ENCODE results near the gene RASIP1. TPM values are rescaled to one million over a fixed set of nuclear protein-coding genes. Genes with fewer than 3 reads are reported as not detected.
"Not testable (repeated sequence)": the region's sequence is repeated elsewhere in the genome, so short reads cannot be mapped to it uniquely, and the experiment has no call there.

Gene RASIP1
- total and polyA plus RNA-seq, 2 experiments from 2014 or later = 1.5 to 5.5 TPM

DNA sequence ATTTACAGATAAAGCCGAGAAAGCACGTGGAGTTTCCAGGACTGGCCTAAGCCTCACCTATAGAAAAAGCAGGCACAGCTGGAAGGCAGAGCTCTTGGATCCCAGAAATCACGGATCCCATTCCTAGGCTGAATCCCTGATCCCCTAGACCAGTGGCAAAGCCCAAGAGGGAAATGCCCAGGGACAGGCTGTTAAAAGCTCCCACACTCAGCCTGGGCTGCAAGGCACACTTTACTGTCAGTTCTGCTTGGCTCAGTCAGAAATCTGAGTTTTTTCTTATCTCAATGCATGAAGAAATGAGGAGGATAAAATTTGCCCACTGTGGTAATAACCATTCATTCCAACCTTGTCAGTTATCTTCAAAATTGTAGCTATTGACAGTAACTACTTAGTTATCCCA, 52.6 kb downstream of the RASIP1 start:
- TF ChIP-seq, protein P1, sequence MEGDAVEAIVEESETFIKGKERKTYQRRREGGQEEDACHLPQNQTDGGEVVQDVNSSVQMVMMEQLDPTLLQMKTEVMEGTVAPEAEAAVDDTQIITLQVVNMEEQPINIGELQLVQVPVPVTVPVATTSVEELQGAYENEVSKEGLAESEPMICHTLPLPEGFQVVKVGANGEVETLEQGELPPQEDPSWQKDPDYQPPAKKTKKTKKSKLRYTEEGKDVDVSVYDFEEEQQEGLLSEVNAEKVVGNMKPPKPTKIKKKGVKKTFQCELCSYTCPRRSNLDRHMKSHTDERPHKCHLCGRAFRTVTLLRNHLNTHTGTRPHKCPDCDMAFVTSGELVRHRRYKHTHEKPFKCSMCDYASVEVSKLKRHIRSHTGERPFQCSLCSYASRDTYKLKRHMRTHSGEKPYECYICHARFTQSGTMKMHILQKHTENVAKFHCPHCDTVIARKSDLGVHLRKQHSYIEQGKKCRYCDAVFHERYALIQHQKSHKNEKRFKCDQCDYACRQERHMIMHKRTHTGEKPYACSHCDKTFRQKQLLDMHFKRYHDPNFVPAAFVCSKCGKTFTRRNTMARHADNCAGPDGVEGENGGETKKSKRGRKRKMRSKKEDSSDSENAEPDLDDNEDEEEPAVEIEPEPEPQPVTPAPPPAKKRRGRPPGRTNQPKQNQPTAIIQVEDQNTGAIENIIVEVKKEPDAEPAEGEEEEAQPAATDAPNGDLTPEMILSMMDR (IDR thresholded peaks at IDR 0.05; ENCODE audit: low read depth, low read length) = no peak
- Histone ChIP-seq H3K27me3 (no peaks in the 10 kb centered on the region), H3K4me3 (no peak overlapping the region), H3K27ac (no peak overlapping the region), H3K36me3 (no peaks in the 10 kb centered on the region), H3K9me3 (ENCODE audit: low read depth) (no peaks in the 10 kb centered on the region), H3K4me1 (ENCODE audit: low read depth) (no peaks in the 10 kb centered on the region)
- DNase-seq (ENCODE audit: low read depth in 1 of 2, low spot score in 1 of 2) = no peak

DNA sequence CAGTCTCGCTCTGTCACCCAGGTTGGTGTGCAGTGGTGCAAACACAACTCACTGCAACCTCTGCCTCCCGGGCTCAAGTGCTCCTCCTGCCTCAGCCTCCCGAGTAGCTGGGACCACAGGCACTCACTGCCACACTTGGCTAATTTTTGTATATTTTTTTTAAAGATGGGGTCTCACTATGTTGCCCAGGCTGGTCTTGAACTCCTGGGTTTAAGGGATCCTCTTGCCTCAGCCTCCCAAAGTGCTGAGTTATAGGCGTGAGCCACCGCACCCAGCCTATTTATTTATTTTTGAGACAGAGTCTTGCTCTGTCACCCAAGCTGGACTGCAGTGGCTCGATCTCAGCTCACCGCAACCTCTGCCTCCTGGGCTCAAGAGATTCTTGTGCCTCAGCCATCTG, 53.8 kb downstream of the RASIP1 start:
- not testable (repeated sequence) for H3K9me3 ChIP-seq (ENCODE audit: low read depth); H3K36me3 ChIP-seq; DNase-seq (ENCODE audit: low read depth in 1 of 2, low spot score in 1 of 2); H3K27me3 ChIP-seq; H3K27ac ChIP-seq; H3K4me1 ChIP-seq (ENCODE audit: low read depth); H3K4me3 ChIP-seq

DNA sequence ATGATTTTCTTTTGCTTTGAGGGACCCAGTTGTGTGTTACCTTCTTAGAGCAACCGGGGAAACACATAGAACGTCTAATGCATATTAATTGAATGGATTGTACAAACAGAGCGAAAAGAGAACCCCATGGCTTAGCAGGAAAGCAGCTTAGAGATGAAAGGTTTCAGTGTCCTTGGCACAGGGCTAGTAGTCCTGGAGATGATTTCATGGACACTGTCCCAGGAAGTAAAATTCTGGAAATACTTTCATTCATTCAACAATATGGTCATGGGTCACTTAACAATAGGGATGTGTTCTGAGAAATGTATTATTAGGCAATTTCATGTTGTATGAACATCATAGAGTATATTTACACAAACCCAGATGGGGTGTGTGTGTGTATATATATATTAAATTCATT, 54.3 kb downstream of the RASIP1 start:
- H3K36me3 ChIP-seq = no peaks in the 10 kb centered on the region
- no peaks in the 10 kb centered on the region for H3K4me1 ChIP-seq (ENCODE audit: low read depth)
- no peaks in the 10 kb centered on the region for H3K9me3 ChIP-seq (ENCODE audit: low read depth)
- no peak overlapping the region for H3K27ac ChIP-seq
- DNase-seq (ENCODE audit: low read depth in 1 of 2, low spot score in 1 of 2) = no peak
- TF ChIP-seq, protein P1 (IDR thresholded peaks at IDR 0.05; ENCODE audit: low read depth, low read length) = no peak
- no peak overlapping the region for H3K4me3 ChIP-seq
- H3K27me3 ChIP-seq = no peaks in the 10 kb centered on the region

DNA sequence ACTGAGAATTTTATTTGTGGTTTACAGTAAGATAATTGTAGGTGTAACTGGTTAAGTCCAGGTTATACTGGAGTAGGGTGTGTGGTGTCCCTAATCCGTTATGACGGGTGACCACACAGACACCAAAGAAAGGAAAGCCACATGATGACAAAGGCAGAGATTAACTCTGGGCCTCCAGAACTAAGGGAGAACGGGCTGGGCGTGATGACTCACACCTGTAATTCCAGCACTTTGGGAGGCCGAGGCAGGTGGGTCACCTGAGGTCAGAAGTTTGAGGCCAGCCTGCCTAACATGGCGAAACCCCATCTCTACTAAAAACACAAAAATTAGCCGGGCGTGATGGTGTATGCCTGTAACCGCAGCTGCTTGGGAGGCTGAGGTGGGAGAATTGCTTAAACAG, 54.8 kb downstream of the RASIP1 start:
- DNase-seq (ENCODE audit: low read depth in 1 of 2, low spot score in 1 of 2) = no peak
- Histone ChIP-seq H3K4me3 (no peak overlapping the region), H3K27ac (no peak overlapping the region), H3K36me3 (no peaks in the 10 kb centered on the region), H3K9me3 (ENCODE audit: low read depth) (no peaks in the 10 kb centered on the region), H3K4me1 (ENCODE audit: low read depth) (no peaks in the 10 kb centered on the region), H3K27me3 (no peaks in the 10 kb centered on the region)
- TF ChIP-seq, protein P1 (IDR thresholded peaks at IDR 0.05; ENCODE audit: low read depth, low read length) = no peak

DNA sequence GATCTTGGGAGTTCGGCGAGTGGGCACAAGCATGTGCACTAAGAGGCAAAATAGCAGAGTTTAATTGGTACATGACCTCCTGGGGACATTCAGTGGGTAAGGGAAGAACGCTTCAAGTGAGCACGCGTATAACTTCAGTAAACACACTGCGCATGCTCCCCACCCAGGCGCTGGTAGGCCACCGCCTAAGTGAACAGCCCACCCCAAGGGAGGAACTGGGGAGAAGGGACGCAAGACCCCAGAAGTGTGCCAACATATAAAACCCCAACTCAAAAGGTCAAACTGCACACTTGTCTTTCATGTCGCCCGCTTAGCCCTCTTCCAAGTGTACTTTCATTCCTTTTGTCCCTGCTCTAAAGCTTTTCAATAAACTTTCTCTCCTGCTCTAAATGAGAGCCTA, 57.1 kb downstream of the RASIP1 start:
- H3K4me3 ChIP-seq = no peak overlapping the region
- no peaks in the 10 kb centered on the region for H3K36me3 ChIP-seq
- peak in 1 of 2 donors; percentile 65 for DNase-seq (ENCODE audit: low read depth in 1 of 2, low spot score in 1 of 2)
- no peak overlapping the region for H3K27ac ChIP-seq
- no peaks in the 10 kb centered on the region for H3K9me3 ChIP-seq (ENCODE audit: low read depth)
- no peaks in the 10 kb centered on the region for H3K27me3 ChIP-seq
- TF ChIP-seq, protein P1 (IDR thresholded peaks at IDR 0.05; ENCODE audit: low read depth, low read length) = no peak
- H3K4me1 ChIP-seq (ENCODE audit: low read depth) = no peaks in the 10 kb centered on the region

DNA sequence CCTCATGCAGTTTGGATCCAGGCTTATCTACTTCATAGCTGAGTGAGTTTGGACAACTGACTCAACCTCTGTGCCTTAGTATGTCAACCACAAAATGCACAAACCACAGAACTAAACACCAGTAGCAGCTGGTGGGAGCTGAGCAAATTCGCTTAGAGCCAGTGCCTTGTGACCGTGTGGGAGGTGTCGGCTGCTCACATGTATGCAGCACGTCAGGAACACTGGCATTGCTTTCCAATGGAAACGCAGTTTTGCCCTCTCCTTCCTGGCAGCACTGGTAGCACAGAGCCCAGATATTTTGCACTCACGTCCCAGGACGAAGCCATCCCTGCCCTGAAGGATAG, 59.3 kb downstream of the RASIP1 start:
- Histone ChIP-seq H3K27me3 (no peaks in the 10 kb centered on the region), H3K27ac (no peak overlapping the region), H3K4me3 (no peak overlapping the region), H3K36me3 (no peaks in the 10 kb centered on the region), H3K4me1 (ENCODE audit: low read depth) (no peaks in the 10 kb centered on the region), H3K9me3 (ENCODE audit: low read depth) (no peaks in the 10 kb centered on the region)
- TF ChIP-seq, protein P1 (IDR thresholded peaks at IDR 0.05; ENCODE audit: low read depth, low read length) = no peak
- peak in 1 of 2 donors; percentile 93 for DNase-seq (ENCODE audit: low read depth in 1 of 2, low spot score in 1 of 2)

All from cardiac muscle cell (in vitro differentiated cells and primary cell).